NCI-H460 (cell line): Measurements from ENCODE around the gene GFPT2. TPM values are rescaled to one million over a fixed set of nuclear protein-coding genes. Genes with fewer than 3 reads are reported as not detected.

Experiments
- DNase-seq: peaks from one replicate; pipeline ENCODE4 v3.0.0-alpha.2; 2016; ENCODE audit warnings: low read depth; ENCODE audit errors: extremely low read depth
- total RNA-seq: library from RNA; depleted of rRNA; stranded (reverse); fragments of >200 nt; shearing (Covaris generic); gene quantifications from 2 replicates; pipeline ENCODE4 v1.2.3, GENCODE V29; 2014

Gene GFPT2
- total RNA-seq, 1 experiment from 2014 or later, result 12.5 TPM

GRCh38 chr5:180379355-180380070, 26.4 kb upstream of the GFPT2 start:
- no peak for DNase-seq

DNA sequence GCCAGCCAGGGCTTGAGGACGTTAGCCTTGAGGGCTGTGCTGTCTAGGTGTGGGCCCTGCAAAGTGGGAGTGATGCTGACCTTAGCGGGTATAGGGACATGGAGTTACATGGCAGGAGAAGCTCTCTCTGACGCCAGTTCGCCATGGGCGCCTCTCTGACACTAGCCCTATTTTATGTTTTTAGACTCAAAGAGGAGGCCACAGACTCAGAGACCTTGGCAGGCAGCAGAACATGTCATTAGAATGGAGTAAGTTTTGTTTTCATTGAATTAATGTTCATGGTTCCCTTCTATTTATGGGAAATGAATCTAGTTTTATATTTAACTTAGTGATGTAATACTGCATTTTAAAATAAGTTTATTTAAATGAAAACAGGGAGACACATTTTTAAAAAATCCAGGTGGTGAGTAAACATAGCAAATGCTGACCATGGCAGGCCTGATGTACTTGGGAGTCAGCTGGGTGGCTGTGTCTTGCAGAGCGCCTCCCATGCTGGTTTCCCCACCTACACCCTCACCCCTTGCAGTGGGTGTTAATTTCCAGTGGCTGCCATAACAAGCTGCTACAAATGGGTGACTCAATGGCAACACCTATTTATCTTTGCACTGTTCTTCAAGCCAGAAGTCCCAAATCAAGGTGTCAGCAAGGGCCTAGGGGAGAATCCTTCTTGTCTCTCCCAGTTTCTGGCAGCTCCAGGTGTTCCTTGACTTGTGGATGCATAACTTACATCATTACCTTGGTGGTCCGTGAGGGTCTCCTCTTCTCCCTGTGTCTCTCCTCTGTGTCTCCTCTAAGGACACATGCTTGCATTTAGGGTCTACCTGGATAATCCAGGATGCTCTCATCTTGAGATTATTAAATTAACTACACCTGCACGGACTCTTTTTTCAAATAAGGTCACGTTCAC, 25.6 kb upstream of the GFPT2 start:
- DNase-seq, result no peak

DNA sequence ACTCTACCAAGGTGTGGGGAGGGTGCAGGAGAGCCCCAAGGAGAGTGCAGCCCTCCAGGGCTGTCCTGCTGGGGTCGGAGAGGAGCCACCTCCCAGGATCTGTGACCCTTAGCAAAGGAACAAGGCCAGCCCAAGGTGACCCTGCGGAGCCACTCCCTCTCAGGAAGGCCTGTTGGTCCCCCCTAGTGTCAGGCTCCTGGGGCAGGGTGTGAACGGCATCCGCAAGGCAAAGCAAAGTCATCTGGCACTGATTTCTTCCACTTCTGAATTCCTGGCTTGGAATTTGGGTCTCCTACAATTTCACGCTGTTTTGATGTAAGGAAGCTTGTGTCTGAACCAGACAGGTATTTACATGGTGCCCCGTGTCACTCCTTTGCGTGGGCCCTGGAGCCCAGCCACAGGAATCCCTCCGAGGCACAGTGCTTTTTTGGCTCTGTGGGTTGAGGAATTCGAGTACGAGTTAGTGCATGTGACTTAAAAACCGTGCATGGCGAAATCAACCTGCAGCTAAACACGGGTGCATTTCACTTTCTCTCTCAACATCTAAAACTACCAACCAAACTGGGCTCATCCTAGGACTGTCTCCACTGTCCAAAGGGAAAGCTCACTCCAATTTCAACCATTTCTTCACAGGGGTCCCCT, 24.5 kb upstream of the GFPT2 start:
- no peak for DNase-seq

- DNase-seq, result no peak
These were observed 23.4 kb upstream of the GFPT2 start for GRCh38 chr5:180376511-180376910.

GRCh38 chr5:180375955-180376354, 22.8 kb upstream of the GFPT2 start:
- DNase-seq, result no peak

- DNase-seq, result no peak
These were observed 22.2 kb upstream of the GFPT2 start for GRCh38 chr5:180375291-180375690.

DNA sequence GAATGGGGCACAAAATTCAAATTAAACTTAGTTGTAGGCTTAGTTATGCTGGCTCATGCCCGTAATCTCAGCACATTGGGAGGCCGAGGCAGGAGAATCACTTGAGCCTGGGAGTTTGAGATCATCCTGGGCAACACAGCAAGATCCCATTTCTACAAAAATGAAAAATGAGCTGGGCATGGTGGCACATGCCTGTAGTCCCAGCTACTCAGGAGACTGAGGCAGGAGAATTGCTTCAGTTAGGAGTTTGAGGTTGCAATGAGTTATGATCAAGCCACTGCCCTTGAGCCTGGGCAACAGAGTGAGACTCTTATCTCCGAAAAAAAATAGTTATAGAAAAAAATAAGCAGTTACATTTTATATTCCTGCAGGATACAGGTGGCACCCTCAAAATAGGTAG, 20.7 kb upstream of the GFPT2 start:
- no peak for DNase-seq

GRCh38 chr5:180373454-180373853, 20.3 kb upstream of the GFPT2 start:
- no peak for DNase-seq

DNA sequence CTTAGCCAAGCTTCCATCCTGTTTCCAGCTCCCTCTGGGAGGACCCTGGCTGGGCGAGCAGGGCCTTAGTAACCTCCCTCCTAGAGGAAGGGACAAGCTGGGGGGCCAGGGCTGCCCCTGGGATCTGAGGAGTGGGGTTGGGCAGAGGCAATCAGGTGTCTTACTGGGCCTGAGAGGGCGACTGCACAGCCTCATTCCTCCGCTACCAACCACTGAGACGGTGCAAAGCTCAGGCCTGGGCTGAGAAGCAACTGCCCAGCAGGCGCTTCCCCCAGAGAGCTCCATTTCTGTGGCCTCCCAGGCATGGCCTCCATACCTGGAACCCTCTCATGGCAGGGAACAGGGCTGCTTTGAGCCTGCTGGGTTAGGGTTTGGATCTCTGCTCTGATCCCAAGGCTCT, 18.8 kb upstream of the GFPT2 start:
- no peak for DNase-seq

GRCh38 chr5:180370861-180371641, 17.9 kb upstream of the GFPT2 start:
- no peak for DNase-seq

DNA sequence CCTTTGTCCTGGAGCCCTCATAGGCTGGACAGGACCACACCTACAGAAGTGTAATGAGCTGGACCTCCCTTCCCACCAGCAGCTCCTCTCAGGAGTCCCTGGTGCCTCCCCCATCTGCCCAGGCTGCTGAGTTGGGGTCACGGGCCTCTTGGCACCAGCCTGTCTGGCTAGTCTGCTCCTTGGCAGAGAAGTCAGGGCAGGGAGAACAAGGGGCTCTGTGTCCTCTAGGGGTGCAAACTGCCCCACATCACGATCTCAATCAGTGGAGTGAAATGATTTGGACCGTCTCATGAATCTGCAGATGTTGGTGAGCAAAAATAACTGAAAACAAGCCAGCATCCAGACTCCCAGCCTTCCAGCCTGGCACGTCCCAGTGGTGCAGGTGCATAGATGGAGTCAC, 14.9 kb upstream of the GFPT2 start:
- no peak for DNase-seq

GRCh38 chr5:180367300-180367699, 14.2 kb upstream of the GFPT2 start:
- DNase-seq, result no peak

DNA sequence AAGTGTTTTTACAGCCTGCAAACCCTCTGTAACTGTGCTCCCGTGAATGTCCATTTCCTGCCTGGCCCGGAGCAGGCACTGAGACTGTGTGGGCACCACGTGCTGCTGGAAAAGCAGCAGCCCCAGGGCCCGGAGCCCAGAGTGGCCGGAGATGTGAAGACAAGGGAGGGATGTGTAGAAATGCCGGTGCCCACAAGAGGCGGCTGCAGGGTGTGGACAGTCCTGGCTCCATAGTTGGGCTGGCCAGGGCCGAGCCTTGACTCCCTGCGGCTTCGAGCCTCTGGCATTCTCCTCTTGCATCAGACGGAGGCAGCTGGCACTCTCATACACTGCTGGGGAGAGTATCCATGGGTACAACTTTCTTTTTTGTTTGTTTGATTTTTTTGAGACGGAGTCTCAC, 13.2 kb upstream of the GFPT2 start:
- no peak for DNase-seq

DNA sequence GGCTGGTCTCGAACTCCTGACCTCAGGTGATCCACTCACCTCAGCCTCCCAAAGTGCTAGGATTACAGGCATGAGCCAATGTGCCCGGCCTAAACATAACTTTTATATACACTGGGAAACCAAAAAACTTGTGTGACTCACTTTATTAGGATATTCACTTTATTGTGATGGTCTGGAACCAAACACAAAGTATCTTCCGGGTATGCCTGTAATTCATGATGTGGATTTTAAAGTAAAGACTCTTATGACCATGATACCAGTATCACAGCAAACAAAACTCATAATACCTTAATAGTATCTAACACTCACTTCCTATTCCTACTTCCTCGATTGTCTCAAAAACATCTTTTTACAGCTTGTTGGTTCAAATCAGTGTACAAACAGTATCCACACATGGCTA, 12.7 kb upstream of the GFPT2 start:
- DNase-seq, result no peak

DNA sequence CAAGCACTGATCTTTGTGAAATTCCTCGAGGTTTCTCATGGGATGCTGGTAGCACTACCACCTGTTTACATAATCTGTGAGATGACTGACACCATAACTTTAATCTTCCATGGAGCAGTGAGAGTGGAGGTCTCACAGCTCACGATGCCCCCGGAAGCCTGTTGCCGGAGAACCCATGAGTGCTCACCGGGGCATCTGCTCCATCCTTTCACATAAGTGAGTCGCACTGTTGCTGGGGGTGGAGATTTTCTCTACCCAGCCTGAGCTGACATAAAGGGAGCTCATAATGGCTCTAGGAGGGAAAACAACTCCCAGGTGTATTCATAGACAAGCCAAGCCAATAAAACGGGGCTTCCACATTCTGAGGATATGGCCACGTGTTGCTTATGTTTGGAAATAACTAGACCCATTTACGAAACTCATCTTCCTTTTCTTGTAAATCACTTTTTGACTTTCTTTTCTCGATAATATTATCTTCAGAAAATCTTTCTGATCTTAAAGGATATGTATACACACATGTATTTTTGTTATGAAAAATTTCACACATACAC, 11.2 kb upstream of the GFPT2 start:
- no peak for DNase-seq

DNA sequence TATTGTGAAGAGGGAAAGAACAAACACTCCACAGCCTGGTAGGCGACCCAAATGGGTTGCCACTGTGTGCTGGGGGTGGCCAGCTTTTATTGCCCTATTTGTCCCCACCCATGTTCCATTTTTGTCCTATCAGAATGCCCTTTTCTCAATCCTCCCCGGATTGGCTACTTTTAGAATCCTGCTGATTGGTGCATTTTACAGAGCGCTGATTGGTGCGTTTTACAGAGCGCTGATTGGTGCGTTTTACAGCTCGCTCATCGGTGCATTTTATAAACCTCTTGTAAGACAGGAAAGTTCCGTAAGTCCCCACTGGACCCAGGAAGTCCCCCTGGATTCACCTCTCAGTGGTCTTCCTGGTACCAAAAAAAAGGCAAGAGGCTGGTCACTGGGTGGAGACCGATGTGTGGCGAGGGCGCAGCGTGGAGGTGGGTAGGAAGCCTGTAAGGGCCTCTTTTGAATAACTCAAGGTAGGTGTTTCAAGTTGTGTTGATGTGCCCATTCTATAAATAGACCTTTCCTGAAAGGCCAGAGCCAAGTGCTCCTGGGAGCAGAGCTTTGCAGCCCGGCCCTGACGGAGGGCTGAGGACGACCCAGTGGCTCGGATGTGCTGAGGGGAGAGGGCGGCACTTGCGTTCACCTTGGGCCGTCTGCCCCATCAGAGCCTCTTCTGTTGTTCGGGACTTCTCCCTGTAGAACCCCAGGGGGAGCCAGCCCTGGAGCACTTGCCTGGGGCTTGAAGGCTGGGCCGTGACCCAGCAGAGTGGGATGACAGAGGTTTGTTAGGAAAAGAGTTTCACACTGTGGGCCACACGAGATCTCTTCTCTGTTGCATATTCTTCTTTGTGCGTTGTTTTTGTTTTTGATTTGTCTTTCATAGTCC, 7.2 kb upstream of the GFPT2 start:
- no peak for DNase-seq

- no peak for DNase-seq
These were observed 5.6 kb upstream of the GFPT2 start for GRCh38 chr5:180358694-180359093.

- no peak for DNase-seq
These were observed 5.0 kb upstream of the GFPT2 start for GRCh38 chr5:180358179-180358578.

DNA sequence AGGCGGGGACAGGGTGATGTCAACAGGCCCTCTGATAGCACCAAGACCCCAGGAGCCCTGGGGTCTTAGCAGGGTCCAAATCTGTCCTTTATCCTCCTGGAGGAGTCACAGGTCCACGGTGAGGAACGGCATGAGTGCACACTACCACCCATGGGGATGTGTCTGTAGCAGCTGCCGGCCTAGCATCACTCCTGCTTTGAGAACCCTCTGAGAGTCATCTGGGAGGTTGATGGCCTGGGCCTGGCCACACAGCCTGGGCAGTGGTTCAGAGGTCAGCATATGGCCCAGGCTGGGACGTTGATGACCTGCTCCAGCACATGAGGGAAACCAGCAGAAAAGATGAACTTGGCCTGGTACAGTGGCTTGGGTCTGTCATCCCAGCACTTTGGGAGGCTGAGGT, 1.8 kb upstream of the GFPT2 start:
- no peak for DNase-seq
